GM12892 (cell line): Measurements from ENCODE around the gene DAGLB.
"Not testable (repeated sequence)": the region's sequence is repeated elsewhere in the genome, so short reads cannot be mapped to it uniquely, and the experiment has no call there.

Experiments
- DNase-seq: peaks from one replicate; pipeline ENCODE4 v3.0.0; 2011; ENCODE audit not compliant: insufficient read length
- FAIRE-seq: peaks from 2 replicates; lab custom pipeline; 2011; peaks lifted over from hg19 to GRCh38; lab: Jason Lieb, UNC
- POLR2A ChIP-seq: IDR thresholded peaks from 2 replicates; pipeline ENCODE4 v1.6.1; 2011; ENCODE audit warnings: low read depth, low read length, control low read depth
- POLR2AphosphoS5 ChIP-seq: IDR thresholded peaks from 2 replicates; pipeline ENCODE4 v1.6.1; 2011; ENCODE audit warnings: low read depth, low read length, control low read depth
- TAF1 ChIP-seq: IDR thresholded peaks from 2 replicates; pipeline ENCODE4 v1.6.1; 2011; ENCODE audit warnings: low read depth, mild to moderate bottlenecking, control low read depth, low read length, borderline replicate concordance

The DAGLB gene

DNA sequence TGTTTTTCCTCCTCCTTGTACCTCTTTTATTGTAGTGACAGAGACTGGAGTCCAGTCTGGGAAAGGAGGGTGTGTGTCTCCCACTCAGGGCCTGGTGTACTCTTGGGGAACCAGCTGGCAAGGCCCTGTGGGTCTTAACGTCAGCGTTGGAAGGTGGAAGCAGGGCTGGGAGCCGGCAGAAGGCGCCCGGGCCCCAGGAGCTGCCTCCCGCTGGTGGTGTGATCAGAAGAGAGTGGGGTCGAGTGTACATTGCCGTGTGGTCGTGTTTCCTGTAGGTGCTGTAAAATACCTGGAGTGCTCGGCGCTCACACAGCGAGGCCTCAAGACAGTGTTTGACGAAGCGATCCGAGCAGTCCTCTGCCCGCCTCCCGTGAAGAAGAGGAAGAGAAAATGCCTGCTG, 45.7 kb downstream of the DAGLB start:
- no peak for FAIRE-seq
- no peak for DNase-seq
- no peak for TF ChIP-seq POLR2AphosphoS5
- TF ChIP-seq TAF1, result no peak
- TF ChIP-seq POLR2A, result no peak

DNA sequence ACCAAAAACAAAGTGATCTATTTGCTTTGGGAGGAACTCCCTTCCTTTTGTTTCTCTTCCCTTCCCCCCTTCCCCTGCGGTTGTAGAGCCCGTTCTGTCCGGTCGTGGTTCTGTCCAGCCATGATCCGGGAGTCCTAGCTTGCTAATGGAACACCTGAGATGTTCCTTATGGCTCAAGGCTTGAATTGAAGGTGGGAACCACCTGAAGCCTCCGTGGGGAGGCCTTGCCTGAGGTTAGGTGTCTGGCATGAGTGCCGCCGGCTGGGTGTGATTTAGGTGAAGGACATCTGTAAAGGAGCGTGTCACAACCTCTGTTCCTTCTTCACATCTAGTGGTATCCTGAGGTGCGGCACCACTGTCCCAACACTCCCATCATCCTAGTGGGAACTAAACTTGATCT, 46.2 kb downstream of the DAGLB start:
- no peak for DNase-seq
- TF ChIP-seq POLR2AphosphoS5 (no peak), POLR2A (no peak), TAF1 (no peak)
- no peak for FAIRE-seq

DNA sequence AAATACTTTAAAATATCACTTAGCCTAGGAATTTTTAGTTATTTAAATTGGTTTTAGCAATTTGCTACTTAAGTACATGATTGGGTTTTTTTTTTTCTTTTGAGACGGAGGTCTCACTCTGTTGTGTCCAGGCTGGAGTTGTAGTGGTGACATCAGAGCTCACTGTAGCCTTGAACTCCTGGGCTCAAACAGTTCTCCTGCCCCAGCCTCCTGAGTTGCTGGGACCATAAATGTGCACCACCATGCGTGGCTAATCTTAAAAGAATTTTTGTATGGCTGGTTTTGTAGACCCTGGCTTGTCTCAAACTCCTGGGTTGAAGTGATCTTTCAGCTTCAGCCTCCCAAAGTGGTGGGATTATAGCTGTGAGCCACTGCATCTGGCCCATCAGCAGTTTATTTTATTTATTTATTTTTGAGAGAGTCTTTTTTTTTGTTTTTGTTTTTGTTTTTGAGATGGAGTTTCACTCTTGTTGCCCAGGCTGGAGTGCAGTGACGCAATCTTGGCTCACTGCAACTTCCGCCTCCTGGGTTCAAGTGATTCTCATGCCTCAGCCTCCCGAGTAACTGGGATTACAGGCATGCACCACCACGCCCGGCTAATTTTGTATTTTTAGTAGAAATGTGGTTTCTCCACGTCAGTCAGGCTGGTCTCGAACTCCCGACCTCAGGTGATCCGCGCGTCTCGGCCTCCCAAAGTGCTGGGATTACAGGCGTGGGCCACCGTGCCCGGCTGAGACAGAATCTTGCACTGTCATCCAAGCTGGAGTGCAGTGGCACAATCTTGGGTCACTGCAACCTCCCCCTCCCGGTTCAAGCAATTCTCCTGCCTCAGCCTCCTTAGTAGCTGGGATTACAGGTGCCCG, 47.3 kb downstream of the DAGLB start:
- FAIRE-seq, result not testable (repeated sequence)

DNA sequence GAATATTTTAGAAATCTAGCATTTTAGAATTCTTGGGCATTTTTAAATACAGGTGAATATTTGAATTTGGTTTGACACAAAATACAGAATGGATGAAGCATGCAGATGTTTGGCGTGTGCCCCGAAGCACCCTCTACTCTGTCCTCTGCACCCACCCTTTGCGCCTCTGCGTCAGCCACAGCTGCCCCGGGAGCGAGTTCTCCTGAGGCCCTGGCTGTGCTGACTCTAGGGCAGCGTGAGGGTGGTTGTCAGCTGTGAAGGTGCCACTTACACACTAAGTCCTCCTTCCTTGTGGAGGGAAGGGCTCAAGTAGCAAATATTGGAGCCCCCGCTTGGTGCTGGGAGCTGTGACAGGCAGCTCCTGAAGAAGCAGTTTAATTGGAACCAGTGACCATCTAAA, 48.4 kb downstream of the DAGLB start:
- DNase-seq (no peak), FAIRE-seq (no peak)
- TF ChIP-seq TAF1 (no peak), POLR2AphosphoS5 (no peak), POLR2A (no peak)

More for the DNA sequence above, 47.3 kb downstream of the DAGLB start:
- not testable (repeated sequence) for DNase-seq

DNA sequence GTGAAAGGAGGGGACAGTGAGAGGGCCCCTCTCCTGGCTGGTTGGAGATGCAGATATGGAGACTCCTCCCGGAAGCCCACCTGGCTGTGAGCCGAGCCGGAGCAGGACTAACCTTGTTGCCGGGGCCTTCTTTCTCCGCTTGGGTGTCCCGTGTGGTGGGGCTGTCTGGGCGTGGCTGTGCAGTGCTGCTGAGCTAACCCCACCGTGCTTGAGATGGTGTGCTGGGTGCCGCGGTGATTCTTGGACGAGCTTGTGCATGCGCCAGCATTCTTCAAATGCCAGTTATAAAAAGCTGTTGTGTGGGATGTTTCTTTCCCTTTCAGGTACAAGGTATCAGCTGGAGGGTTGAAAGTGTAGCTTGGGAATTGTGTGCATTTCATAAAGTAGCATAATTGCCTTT, 48.8 kb downstream of the DAGLB start:
- FAIRE-seq, result no peak
- DNase-seq, result no peak
- TF ChIP-seq POLR2AphosphoS5, result no peak
- TF ChIP-seq TAF1, result no peak
- TF ChIP-seq POLR2A, result no peak

DNA sequence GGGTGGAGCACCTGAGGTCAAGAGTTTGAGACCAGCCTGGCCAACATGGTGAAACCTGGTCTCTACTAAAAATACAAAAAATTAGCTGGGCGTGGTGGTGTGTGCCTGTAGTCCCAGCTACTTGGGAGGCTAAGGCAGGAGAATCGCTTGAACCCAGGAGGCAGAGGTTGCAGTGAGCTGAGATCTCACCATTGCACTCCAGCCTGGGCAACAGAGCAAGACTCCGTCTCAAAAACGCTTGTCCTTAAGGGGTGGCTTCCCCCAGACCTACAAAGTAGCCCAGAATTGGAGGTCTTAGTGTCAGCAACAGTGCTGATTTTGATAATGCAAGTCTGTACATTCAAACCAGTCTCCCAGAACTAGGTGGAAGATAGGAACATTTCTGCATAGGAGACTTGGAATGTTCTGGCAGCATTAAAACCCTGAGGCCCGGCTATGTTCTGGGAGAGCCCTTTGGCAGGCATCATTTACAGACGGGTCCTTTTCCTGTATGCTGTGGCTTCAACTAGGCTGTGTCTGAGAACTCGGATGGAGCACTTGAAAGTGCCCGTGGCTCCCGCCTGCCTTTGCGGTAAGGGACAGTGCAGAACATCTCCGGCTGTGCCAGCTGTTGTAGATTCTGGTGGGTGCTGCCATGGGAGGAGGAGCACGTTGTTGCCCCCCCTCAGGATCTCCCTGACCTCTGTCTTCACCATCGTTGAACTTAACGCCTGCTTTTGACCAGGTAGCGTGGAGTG, 49.8 kb downstream of the DAGLB start:
- not testable (repeated sequence) for FAIRE-seq, DNase-seq

DNA sequence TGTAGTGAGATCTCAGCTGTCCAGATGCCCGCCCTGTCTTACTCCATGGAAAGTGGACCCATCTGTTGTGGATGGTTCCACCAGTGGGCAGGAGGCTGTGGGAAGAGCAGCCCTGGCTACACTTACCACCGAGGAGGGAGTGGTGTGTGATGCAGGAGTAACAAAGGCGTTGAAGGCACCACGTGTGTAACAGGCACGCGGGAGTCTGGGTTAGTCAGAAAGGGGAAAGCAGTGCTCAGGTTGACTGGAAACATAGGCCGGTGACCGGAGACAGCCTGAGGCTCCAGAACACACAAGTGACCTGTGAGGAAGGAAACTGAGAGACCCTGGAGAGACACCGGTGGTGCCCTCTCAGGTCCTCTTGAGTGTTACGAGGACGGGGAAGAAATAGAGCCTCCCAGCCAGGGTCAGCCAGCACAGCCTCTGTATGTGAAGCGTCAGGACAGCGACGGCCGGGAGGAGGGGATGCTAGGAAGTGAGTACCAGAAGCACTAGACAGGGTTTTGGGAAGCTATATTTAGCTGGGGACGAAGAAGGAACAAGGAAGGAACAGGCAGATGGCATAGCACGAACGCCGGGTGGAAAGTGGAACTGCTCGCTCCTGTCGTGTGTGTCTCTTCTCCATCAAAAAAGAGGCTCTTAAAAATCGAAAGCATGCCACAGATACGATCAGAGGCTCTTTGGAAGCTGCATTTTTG, 51.7 kb downstream of the DAGLB start:
- TF ChIP-seq POLR2A (no peak), TAF1 (no peak), POLR2AphosphoS5 (no peak)
- FAIRE-seq (no peak), DNase-seq (no peak)

DNA sequence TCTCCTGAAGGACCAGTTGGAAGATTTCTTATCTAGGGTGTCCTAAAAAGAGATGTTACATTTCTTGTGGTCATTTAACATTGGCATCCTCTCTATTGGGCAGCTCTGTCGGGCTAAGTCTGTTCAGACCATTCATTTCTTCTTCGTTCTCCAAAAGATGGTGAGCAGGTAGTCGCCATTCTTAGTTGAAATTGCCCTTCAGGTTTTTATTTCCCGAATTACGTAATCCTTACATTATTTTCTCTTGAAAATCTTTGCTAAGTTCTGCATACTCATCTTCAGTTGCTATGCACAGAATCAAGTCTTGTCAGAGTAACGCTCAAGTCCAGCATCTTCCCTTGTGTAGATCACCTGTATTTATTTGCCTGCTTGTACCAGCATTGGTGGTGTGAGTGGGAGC, 53.6 kb downstream of the DAGLB start:
- TF ChIP-seq POLR2AphosphoS5 (no peak), TAF1 (no peak), POLR2A (no peak)
- FAIRE-seq (no peak), DNase-seq (no peak)

DNA sequence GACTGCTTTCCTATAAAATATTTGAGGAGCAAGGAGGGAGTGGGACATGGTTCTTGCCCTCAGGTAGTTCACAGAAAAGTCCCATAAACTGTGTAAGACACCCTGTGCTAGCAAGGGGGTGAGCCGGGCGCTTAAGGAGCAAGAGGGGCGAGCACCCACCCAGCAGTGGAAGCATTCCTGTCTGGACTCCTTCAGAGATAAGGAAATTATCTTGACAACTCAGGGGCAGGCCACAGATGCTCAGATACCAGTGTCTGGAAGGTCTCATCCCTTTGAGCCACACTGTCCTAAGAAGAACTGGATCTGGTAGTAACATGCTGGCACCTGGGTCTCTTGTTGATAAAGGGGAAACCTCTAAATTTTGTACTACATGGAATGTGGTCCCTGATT, 54.1 kb downstream of the DAGLB start:
- no peak for TF ChIP-seq POLR2AphosphoS5
- no peak for TF ChIP-seq POLR2A
- TF ChIP-seq TAF1, result no peak
- FAIRE-seq, result no peak
- no peak for DNase-seq

DNA sequence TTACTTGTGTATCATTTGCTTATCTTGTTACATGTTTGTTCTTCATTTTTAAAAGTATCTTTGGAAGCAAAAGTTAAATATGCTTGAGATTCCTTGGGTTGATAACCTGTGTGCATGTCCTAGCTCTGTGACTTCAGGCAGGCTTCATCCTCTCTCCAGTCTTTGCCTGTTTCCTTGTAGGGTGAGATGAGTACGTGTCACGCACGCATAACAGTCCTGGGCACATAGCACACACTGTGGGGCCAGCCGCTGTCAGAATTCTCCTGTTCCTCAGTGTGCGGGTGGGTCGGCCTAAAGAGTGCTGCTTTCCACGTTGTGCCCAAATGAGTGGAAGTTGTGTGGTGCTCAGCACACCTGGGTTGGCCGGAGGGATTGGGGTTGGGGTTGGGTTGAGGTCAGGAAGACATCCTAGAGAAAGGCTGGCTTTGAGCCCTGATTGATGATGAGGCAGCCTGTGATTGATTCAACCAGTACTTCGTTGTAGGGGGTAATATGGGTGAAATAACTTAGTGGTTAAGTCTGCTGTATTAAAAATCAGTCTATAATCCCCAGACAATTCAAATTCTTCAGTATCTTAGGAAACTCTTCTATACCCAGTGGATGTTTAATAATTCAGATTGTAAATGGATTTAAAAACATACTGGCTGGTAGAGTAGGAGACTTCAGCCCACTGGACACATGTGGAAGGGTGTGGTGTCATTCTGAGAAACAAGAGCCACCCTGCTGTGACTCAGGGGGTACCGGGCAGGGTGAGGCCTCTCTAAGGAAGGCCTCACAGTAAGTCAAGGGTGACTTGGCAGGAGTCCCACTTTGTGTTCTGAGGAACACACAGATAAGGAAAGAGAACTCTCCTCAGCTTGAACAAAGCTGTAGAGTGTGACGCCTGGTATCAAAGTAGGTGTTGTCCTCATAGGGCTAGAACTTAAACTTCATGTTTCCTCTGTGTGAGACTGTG, 54.8 kb downstream of the DAGLB start:
- TF ChIP-seq TAF1, result no peak
- no peak for TF ChIP-seq POLR2A
- TF ChIP-seq POLR2AphosphoS5, result no peak
- DNase-seq (no peak), FAIRE-seq (no peak)

DNA sequence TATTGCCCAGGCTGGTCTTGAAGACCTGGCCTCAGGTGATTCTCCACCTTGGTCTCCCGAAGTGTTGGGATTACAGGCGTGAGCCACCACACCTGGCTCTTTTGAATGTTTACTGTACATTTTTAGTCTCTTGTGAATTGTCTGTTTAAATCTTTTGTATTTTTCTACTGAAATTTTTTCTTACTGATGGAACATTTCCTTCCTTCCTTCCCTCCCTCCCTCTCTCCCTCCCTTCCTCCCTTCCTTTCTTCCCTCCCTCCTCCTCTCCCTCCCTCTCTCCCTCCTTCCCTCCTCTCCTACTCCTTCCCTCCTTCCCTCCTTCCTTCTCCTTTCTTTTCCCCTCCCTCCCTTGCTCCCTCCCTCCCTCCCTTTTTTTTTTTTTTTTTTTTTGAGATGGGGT, 58.0 kb downstream of the DAGLB start:
- no peak for DNase-seq
- FAIRE-seq, result no peak
- TF ChIP-seq POLR2AphosphoS5, result no peak
- TF ChIP-seq POLR2A, result no peak
- no peak for TF ChIP-seq TAF1
